GM12872 (cell line): ENCODE data around the gene S100A8.

Experiments
- TF ChIP-seq, protein P1 (sequence below): IDR thresholded peaks from 3 replicates; pipeline ENCODE4 v1.5.1; 2011; ENCODE audit warnings: low read depth, mild to moderate bottlenecking, low read length, moderate library complexity; ENCODE audit not compliant: insufficient read depth

The S100A8 gene

DNA sequence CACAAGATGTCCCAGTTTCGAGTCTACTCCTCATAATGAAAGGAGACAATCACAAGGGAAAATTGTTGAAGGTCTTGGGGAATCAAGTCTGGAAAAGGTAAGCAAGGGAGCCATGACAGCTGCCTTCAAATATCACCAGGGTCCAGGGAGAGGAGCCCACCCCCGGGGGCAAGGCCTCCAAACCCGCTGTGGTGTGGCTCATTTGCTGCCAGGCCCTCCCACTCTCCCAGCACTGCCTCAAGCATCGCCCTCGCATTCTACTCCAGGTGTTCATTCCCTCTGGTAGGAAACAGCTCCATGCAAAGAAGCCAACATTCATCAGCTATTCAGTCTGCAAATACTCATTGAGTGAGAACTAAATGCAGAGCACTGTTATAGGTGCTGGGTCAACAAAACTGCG lies 24.6 kb downstream of the S100A8 start:
- TF ChIP-seq, protein P1, sequence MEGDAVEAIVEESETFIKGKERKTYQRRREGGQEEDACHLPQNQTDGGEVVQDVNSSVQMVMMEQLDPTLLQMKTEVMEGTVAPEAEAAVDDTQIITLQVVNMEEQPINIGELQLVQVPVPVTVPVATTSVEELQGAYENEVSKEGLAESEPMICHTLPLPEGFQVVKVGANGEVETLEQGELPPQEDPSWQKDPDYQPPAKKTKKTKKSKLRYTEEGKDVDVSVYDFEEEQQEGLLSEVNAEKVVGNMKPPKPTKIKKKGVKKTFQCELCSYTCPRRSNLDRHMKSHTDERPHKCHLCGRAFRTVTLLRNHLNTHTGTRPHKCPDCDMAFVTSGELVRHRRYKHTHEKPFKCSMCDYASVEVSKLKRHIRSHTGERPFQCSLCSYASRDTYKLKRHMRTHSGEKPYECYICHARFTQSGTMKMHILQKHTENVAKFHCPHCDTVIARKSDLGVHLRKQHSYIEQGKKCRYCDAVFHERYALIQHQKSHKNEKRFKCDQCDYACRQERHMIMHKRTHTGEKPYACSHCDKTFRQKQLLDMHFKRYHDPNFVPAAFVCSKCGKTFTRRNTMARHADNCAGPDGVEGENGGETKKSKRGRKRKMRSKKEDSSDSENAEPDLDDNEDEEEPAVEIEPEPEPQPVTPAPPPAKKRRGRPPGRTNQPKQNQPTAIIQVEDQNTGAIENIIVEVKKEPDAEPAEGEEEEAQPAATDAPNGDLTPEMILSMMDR = no peak

DNA sequence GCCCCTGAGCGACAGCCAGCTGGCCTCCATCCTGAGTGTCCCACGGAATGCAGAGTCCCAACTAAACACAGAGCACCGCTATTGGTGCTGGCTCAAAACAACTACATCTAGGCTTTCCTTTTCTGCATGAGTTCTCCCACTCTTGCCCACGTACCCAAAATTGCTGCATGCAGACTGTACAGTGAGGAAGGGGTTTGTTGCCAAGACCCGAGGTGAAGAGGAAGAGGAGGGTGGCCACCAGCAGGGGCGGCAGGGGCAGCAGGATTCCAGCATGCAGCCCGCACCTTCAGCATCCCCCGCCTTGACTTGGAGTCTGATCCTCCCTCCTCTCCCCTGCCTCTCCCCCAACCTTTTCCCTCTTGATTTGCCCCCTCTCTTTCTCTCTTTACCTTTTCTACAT lies 25.2 kb downstream of the S100A8 start:
- TF ChIP-seq, protein P1 = no peak

GRCh38 chr1:153364766-153365666 lies 25.9 kb downstream of the S100A8 start:
- TF ChIP-seq, protein P1 = no peak

DNA sequence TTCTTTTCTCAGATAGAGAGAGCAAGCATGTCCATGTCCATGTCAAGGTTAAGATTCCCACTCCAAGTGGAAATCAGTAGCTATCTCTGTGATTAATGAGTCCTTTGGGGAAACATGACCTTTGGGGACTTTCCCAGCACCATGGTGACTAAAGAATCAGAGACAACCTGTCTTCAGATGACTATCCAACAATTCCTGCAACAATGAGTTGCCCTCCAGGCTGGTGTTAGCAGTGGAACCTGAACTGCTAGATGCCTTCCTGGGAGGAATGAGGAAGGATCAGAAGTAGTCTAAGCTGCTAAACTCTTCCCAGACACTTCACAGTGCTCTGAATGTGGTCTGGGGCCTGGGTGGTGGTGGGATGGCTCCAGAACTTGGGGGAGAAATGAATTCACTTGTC lies 26.7 kb downstream of the S100A8 start:
- TF ChIP-seq, protein P1 = no peak

DNA sequence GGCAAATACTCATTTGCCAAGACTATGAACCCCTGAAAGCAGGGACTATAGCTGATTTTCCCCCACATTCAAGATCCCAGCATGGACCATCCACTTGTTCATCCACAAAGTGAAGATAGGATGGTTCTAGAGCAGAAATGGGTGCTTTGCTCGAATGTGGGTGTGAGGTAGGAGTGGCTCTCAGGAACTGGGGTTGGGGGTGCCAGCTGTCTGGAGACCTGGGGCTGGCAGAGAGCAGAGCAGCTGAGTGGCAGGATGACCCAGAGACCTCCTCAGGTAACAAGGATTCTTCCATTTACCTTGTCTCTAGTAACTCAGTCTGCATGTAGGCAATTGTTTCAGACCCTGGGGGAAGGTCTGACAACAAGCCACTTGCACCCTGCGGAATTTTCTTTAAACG lies 27.2 kb downstream of the S100A8 start:
- TF ChIP-seq, protein P1 = no peak

- TF ChIP-seq, protein P1 = no peak
Measured at GRCh38 chr1:153362187-153362775, 28.6 kb downstream of the S100A8 start.

GRCh38 chr1:153361480-153362109 lies 29.3 kb downstream of the S100A8 start:
- TF ChIP-seq, protein P1 = no peak
